ENCODE results near the gene SLC35G3. TPM values are rescaled to one million over a fixed set of nuclear protein-coding genes. Genes with fewer than 3 reads are reported as not detected.

SLC35G3 gene
- total and polyA plus RNA-seq, 4 donors, result 0.04 TPM; not detected in 3

DNA sequence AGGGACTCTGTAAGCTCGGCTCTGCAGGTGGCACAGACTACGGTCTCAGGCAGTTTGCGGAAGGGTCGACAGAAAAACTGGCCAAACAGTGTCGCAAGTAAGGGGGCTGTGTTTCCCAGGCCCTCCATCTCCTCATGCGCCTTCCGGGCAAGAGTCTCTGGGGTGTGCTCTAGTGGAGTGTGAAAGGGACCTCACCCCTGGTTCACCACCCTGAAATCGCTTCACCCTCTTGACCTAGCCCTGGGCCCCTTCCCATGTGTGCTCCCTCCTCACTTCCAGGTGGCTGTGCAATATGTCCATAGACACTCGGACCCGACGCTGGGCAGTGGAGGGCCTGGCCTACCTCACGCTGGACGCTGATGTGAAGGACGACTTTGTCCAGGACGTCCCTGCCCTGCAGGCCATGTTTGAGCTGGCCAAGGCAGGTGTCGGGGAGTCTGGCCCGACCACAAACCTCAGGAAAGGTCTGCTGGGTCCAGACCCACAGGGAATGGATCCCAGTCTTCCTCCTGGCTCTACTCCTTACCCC lies 24.3 kb downstream of the SLC35G3 start:
- no peak for ATAC-seq (ENCODE audit: insufficient read depth, low FRiP score)
- no peaks in the 10 kb centered on the region for H3K9me3 ChIP-seq (ENCODE audit: control insufficient read depth in 4 of 4, insufficient read depth in 3 of 4, low read length in 3 of 4)
- no peak overlapping the region for H3K4me3 ChIP-seq
- TF ChIP-seq, protein P1, sequence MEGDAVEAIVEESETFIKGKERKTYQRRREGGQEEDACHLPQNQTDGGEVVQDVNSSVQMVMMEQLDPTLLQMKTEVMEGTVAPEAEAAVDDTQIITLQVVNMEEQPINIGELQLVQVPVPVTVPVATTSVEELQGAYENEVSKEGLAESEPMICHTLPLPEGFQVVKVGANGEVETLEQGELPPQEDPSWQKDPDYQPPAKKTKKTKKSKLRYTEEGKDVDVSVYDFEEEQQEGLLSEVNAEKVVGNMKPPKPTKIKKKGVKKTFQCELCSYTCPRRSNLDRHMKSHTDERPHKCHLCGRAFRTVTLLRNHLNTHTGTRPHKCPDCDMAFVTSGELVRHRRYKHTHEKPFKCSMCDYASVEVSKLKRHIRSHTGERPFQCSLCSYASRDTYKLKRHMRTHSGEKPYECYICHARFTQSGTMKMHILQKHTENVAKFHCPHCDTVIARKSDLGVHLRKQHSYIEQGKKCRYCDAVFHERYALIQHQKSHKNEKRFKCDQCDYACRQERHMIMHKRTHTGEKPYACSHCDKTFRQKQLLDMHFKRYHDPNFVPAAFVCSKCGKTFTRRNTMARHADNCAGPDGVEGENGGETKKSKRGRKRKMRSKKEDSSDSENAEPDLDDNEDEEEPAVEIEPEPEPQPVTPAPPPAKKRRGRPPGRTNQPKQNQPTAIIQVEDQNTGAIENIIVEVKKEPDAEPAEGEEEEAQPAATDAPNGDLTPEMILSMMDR (IDR thresholded peaks at IDR 0.05; ENCODE audit: control extremely low read depth, extremely low read depth), result no peak
- no peak overlapping the region for H3K9ac ChIP-seq (ENCODE audit: insufficient read depth in 1 of 2, low read length in 2 of 2)
- H3K4me1 ChIP-seq (ENCODE audit: control insufficient read depth in 5 of 5, insufficient read depth in 5 of 5, low read length in 5 of 5), result peaks cover 0 to 5% (median 0%) of the 10 kb centered on the region in 5 donors
- no peak for DNase-seq
- H3K27ac ChIP-seq (ENCODE audit: low read depth in 1 of 2, low read length in 1 of 2), result no peak overlapping the region
- WGBS, 2 donors, result 91 to 93% methylated on average over 17 of the region's 17 CpGs
- H3K27me3 ChIP-seq (ENCODE audit: control insufficient read depth in 3 of 3, insufficient read depth in 3 of 3, low read length in 2 of 3), result no peaks in the 10 kb centered on the region
- no peaks in the 10 kb centered on the region for H3K36me3 ChIP-seq (ENCODE audit: control insufficient read depth in 4 of 4, insufficient read depth in 4 of 4, low read length in 4 of 4)

DNA sequence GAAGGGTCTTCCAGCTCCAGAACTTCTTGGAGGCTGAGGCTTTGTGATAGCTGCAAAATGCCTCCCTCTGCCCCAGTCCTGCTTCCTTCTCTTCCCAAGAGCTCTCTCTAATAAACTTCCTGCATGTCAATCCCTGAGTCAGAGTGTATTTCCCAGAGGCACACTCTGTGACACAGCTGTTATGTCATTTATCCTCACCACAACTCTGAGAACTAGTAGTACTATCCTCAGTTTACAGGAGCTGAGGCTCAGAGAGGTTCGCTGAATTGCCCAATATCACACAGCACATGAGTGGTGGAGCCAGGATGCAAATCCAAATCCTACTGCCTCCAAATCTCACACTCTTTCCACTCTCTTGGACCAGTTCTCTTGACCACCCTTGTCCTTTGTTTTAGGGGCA lies 26.5 kb downstream of the SLC35G3 start:
- no peak for ATAC-seq (ENCODE audit: insufficient read depth, low FRiP score)

DNA sequence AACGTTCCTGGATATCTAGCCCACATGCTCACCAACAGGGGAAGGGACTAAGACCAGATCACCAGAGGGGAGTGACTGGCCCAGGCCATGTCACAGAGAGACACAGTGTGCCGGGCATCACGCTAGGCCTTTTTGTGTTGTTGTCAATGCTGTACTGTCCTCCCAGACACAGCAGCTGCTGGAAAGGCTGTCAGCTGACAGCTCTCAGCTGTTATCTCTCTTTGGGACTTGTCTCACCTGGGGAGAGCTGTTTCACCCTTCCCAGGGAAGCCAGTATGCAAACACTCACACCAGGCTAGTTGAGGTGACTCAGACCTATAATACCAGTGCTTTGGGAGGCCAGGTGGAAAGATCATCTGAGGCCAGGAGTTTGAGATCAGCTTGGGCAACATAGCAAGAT lies 27.1 kb downstream of the SLC35G3 start:
- Histone ChIP-seq H3K27ac (ENCODE audit: low read depth in 1 of 2, low read length in 1 of 2) (no peak overlapping the region), H3K4me3 (no peak overlapping the region), H3K9ac (ENCODE audit: insufficient read depth in 1 of 2, low read length in 2 of 2) (no peak overlapping the region), H3K27me3 (ENCODE audit: control insufficient read depth in 3 of 3, insufficient read depth in 3 of 3, low read length in 2 of 3) (no peaks in the 10 kb centered on the region), H3K9me3 (ENCODE audit: control insufficient read depth in 4 of 4, insufficient read depth in 3 of 4, low read length in 3 of 4) (no peaks in the 10 kb centered on the region), H3K4me1 (ENCODE audit: control insufficient read depth in 5 of 5, insufficient read depth in 5 of 5, low read length in 5 of 5) (peaks cover 0 to 5% (median 0%) of the 10 kb centered on the region in 5 donors), H3K36me3 (ENCODE audit: control insufficient read depth in 4 of 4, insufficient read depth in 4 of 4, low read length in 4 of 4) (no peaks in the 10 kb centered on the region)
- ATAC-seq (ENCODE audit: insufficient read depth, low FRiP score) (no peak), DNase-seq (no peak)
- TF ChIP-seq, protein P1 (IDR thresholded peaks at IDR 0.05; ENCODE audit: control extremely low read depth, extremely low read depth), result no peak
- WGBS, 2 donors, result 66 to 90% methylated on average over 3 of the region's 3 CpGs

More for the DNA sequence above, 26.5 kb downstream of the SLC35G3 start:
- WGBS, 2 donors, result 82 to 83% methylated on average over 1 of the region's 1 CpG
- H3K27me3 ChIP-seq (ENCODE audit: control insufficient read depth in 3 of 3, insufficient read depth in 3 of 3, low read length in 2 of 3), result no peaks in the 10 kb centered on the region
- no peaks in the 10 kb centered on the region for H3K9me3 ChIP-seq (ENCODE audit: control insufficient read depth in 4 of 4, insufficient read depth in 3 of 4, low read length in 3 of 4)
- H3K4me3 ChIP-seq, result no peak overlapping the region
- no peak overlapping the region for H3K9ac ChIP-seq (ENCODE audit: insufficient read depth in 1 of 2, low read length in 2 of 2)
- no peak for DNase-seq
- TF ChIP-seq, protein P1 (IDR thresholded peaks at IDR 0.05; ENCODE audit: control extremely low read depth, extremely low read depth), result no peak
- peaks cover 0 to 5% (median 0%) of the 10 kb centered on the region in 5 donors for H3K4me1 ChIP-seq (ENCODE audit: control insufficient read depth in 5 of 5, insufficient read depth in 5 of 5, low read length in 5 of 5)
- no peaks in the 10 kb centered on the region for H3K36me3 ChIP-seq (ENCODE audit: control insufficient read depth in 4 of 4, insufficient read depth in 4 of 4, low read length in 4 of 4)
- no peak overlapping the region for H3K27ac ChIP-seq (ENCODE audit: low read depth in 1 of 2, low read length in 1 of 2)

DNA sequence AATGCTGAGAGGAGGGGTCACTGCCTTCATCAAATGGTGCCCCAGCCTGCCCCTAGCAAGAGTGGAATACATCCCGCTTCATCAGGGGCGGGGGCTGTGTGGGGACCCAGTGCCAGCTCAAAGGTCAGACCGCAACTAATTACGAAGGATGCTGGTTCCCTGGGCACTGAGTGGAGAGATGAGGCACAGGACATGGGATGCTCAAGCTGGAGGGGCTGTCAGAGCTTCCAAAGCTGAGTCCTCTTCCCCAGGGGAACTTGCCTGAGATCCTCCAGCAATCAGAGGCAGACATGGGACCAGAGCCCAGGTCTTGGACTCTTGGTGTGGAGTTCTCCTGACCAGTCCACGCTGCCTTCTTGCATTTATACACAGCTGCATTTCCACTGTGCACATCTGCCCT lies 27.7 kb downstream of the SLC35G3 start:
- H3K27ac ChIP-seq (ENCODE audit: low read depth in 1 of 2, low read length in 1 of 2), result no peak overlapping the region
- no peak for DNase-seq
- ATAC-seq (ENCODE audit: insufficient read depth, low FRiP score), result no peak
- no peak overlapping the region for H3K9ac ChIP-seq (ENCODE audit: insufficient read depth in 1 of 2, low read length in 2 of 2)
- no peaks in the 10 kb centered on the region for H3K36me3 ChIP-seq (ENCODE audit: control insufficient read depth in 4 of 4, insufficient read depth in 4 of 4, low read length in 4 of 4)
- no peak overlapping the region for H3K4me3 ChIP-seq
- 82 to 90% methylated on average over 5 of the region's 5 CpGs for WGBS, 2 donors
- TF ChIP-seq, protein P1 (IDR thresholded peaks at IDR 0.05; ENCODE audit: control extremely low read depth, extremely low read depth), result no peak
- H3K9me3 ChIP-seq (ENCODE audit: control insufficient read depth in 4 of 4, insufficient read depth in 3 of 4, low read length in 3 of 4), result no peaks in the 10 kb centered on the region
- H3K27me3 ChIP-seq (ENCODE audit: control insufficient read depth in 3 of 3, insufficient read depth in 3 of 3, low read length in 2 of 3), result no peaks in the 10 kb centered on the region
- H3K4me1 ChIP-seq (ENCODE audit: control insufficient read depth in 5 of 5, insufficient read depth in 5 of 5, low read length in 5 of 5), result peaks cover 0 to 1% (median 0%) of the 10 kb centered on the region in 5 donors
